SH-SY5Y (cell line): Measurements from ENCODE around the gene LHX3.

Experiments
- GATA2 ChIP-seq: IDR thresholded peaks from 2 replicates; pipeline ENCODE4 v1.6.1; 2011; ENCODE audit warnings: mild to moderate bottlenecking, low read depth, low read length
- GATA3 ChIP-seq: IDR thresholded peaks from 2 replicates; pipeline ENCODE4 v1.6.1; 2011; ENCODE audit warnings: low read depth, mild to moderate bottlenecking, low read length, moderate library complexity

DNA sequence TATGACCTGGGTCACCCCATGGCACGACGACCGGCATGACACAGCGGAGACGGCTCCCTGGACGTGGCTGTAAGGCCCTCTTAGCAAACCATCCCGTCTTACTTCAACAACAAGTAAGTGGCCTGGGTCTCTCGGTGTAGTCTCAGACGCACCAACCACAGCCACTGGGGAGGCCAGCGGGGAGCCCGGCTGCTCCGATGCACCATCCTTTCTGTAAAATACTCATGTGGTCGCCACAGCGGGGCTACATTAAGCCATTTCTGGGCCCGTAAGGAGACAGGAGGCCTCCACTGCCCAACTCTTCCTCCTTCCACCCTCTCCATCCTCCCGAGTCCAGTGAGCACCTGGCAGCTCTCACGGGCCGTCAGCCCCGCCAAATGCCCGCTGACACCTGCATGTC, 36.0 kb upstream of the LHX3 start:
- TF ChIP-seq GATA3 (no peak), GATA2 (no peak)
